Suprapubic skin (tissue), 4 donors: ENCODE data around the gene RERE. TPM values are rescaled to one million over a fixed set of nuclear protein-coding genes. Genes with fewer than 3 reads are reported as not detected.
"Not testable (repeated sequence)": the region's sequence is repeated elsewhere in the genome, so short reads cannot be mapped to it uniquely, and the experiment has no call there.

Experiments
- DNase-seq, 2 donors: peaks; one replicate each; pipeline ENCODE4 v3.0.0-alpha.2; 2019; ENCODE audit warnings: low spot score in 2 of 2
- H3K27ac ChIP-seq: fragments of 200-600 bp; sonication (generic); one replicate; pipeline ENCODE4 v1.5.1; 2019
- H3K27me3 ChIP-seq: fragments of 200-600 bp; sonication (generic); one replicate; pipeline ENCODE4 v1.5.1; 2019
- H3K36me3 ChIP-seq: fragments of 200-600 bp; sonication (generic); one replicate; pipeline ENCODE4 v1.5.1; 2019
- H3K4me1 ChIP-seq: fragments of 200-600 bp; sonication (generic); one replicate; pipeline ENCODE4 v1.5.1; 2019
- H3K4me3 ChIP-seq: fragments of 200-600 bp; sonication (generic); one replicate; pipeline ENCODE4 v1.5.1; 2019; ENCODE audit warnings: mild to moderate bottlenecking
- H3K9me3 ChIP-seq: fragments of 200-600 bp; sonication (generic); one replicate; pipeline ENCODE4 v1.5.1; 2019
- EP300 ChIP-seq: sonication (generic); formaldehyde crosslinking; IDR thresholded peaks from one replicate; pipeline ENCODE4 v1.6.1; 2017; ENCODE audit warnings: antibody characterized with exemption
- POLR2A ChIP-seq, 2 donors: fragments of 450-650 bp; IDR thresholded peaks; one replicate each; pipeline ENCODE4 v1.6.1; 2017; ENCODE audit warnings: antibody characterized with exemption in 2 of 2, mild to moderate bottlenecking in 2 of 2, moderate library complexity in 2 of 2
- POLR2AphosphoS5 ChIP-seq, 3 donors: sonication (generic); formaldehyde crosslinking; IDR thresholded peaks; one replicate each; pipeline ENCODE4 v1.6.1; 2017; ENCODE audit warnings: antibody characterized with exemption in 3 of 3
- WGBS: methylation state at CpG from one replicate; pipeline ENCODE4 v1.1.5; 2018; 5-methylcytosine and 5-hydroxymethylcytosine counted together
- total RNA-seq, 4 donors: library from RNA; depleted of rRNA; stranded (reverse); fragments of >200 nt; gene quantifications; one replicate each; pipeline ENCODE4 v1.1.0, GENCODE V29; 2016
- TF ChIP-seq, protein P1 (sequence below), 2 donors: fragments of 200-600 bp in 1 of 2; fragments of 450-650 bp in 1 of 2; sonication (generic) in 1 of 2; IDR thresholded peaks; one replicate each; pipeline ENCODE4 v1.5.1; 2016 to 2019; ENCODE audit warnings: antibody characterized with exemption in 2 of 2, mild to moderate bottlenecking in 1 of 2, moderate library complexity in 1 of 2

The RERE gene
- total RNA-seq, 4 donors from 2014 or later = 43.4 to 113 (median 83.3) TPM

DNA sequence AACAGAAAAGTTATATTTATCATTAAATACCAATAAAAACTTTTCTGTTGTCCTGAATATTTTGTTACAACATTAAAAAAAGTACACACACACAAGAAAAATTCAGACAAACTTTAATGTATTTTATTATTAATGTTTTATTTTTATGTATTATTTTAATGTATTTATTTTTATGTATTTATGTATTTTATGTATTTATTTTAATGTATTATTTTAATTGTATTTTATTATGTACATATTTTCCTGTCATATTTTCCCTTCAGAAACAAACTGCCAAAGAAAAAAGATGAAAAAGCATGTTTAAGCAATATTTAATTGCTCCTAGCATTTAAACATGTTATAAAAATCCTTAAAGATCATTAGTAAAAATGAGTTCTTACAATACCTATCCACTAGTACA lies 222.1 kb downstream of the RERE start:
- DNase-seq = no peak
- Histone ChIP-seq H3K4me3 (no peak overlapping the region), H3K9me3 (no peaks in the 10 kb centered on the region), H3K4me1 (peaks cover 14% of the 10 kb centered on the region), H3K27me3 (no peaks in the 10 kb centered on the region), H3K36me3 (no peaks in the 10 kb centered on the region), H3K27ac (no peak overlapping the region)
- TF ChIP-seq, protein P1, sequence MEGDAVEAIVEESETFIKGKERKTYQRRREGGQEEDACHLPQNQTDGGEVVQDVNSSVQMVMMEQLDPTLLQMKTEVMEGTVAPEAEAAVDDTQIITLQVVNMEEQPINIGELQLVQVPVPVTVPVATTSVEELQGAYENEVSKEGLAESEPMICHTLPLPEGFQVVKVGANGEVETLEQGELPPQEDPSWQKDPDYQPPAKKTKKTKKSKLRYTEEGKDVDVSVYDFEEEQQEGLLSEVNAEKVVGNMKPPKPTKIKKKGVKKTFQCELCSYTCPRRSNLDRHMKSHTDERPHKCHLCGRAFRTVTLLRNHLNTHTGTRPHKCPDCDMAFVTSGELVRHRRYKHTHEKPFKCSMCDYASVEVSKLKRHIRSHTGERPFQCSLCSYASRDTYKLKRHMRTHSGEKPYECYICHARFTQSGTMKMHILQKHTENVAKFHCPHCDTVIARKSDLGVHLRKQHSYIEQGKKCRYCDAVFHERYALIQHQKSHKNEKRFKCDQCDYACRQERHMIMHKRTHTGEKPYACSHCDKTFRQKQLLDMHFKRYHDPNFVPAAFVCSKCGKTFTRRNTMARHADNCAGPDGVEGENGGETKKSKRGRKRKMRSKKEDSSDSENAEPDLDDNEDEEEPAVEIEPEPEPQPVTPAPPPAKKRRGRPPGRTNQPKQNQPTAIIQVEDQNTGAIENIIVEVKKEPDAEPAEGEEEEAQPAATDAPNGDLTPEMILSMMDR (IDR thresholded peaks at IDR 0.05) = no peak
- no peak for TF ChIP-seq POLR2AphosphoS5 (IDR thresholded peaks at IDR 0.05)
- TF ChIP-seq POLR2A (IDR thresholded peaks at IDR 0.05) = no peak
- no peak for TF ChIP-seq EP300

GRCh38 chr1:8593292-8593691 lies 224.1 kb downstream of the RERE start:
- not testable (repeated sequence) for H3K4me3 ChIP-seq, H3K9me3 ChIP-seq, H3K27ac ChIP-seq, H3K27me3 ChIP-seq, H3K36me3 ChIP-seq, DNase-seq
- peaks cover 16% of the 10 kb centered on the region for H3K4me1 ChIP-seq
- WGBS = 94% methylated on average over 3 of the region's 3 CpGs

DNA sequence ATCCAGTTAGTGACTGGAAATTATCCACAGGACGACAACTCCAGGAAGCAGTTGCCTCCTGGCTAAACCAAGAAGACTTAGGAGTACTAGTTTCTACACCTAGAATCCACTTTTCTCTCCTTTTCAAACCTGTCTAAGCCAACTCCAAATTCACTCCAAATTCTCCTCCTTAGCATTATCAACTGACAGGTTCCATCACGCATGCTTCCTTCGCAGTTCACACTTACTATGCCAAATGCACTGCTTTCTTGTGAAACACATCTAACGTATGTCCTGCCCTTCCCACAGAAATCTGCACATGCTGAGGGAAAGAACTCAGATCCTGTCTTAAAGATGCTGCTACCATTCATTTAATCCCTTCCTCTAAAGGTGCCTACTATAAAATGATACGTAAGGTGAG lies 225.9 kb downstream of the RERE start:
- Histone ChIP-seq H3K4me1 (peaks cover 16% of the 10 kb centered on the region), H3K27ac (no peak overlapping the region)
- WGBS = 65% methylated on average over 5 of the region's 5 CpGs

DNA sequence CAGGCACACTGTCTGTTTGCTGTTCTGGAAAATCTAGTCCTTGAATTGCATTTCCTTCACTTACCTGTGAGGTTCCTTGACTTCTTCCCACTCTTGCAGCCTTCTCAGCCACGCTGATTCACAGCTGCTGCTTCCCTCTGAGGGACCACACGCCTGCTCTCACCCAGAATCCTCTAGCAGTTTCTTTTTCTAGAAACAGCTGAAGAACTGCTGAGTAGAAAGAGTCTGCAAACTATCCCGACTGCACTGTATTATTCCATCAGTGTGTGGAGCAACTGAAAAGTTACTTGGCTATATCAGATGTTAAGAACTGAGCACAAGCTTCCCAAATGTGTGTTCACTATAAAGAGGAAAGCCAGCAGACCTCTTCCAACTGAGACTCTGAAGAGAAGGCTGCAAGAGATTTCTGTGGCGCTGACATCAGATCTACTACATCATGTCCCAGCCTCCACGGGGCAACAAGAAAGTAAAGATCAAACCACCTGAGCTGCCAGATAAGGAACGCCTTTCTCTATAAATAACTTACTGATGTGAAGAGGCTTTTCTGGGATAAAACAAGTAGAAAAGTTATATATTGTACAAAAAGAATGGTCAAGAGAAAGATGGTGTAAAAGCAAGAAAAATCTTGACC lies 226.6 kb downstream of the RERE start:
- Histone ChIP-seq H3K36me3 (no peaks in the 10 kb centered on the region), H3K27ac (no peak overlapping the region), H3K4me1 (peaks cover 16% of the 10 kb centered on the region), H3K9me3 (no peaks in the 10 kb centered on the region), H3K4me3 (no peak overlapping the region), H3K27me3 (no peaks in the 10 kb centered on the region)
- TF ChIP-seq POLR2AphosphoS5 (IDR thresholded peaks at IDR 0.05) = no peak
- no peak for TF ChIP-seq POLR2A (IDR thresholded peaks at IDR 0.05)
- TF ChIP-seq EP300 = no peak
- TF ChIP-seq, protein P1 (IDR thresholded peaks at IDR 0.05) = no peak
- WGBS = 36% methylated on average over 6 of the region's 6 CpGs
- DNase-seq = no peak

More for the DNA sequence above, 225.9 kb downstream of the RERE start:
- no peak overlapping the region for H3K4me3 ChIP-seq
- no peaks in the 10 kb centered on the region for H3K36me3 ChIP-seq
- H3K27me3 ChIP-seq = no peaks in the 10 kb centered on the region
- H3K9me3 ChIP-seq = no peaks in the 10 kb centered on the region
- no peak for DNase-seq
- no peak for TF ChIP-seq POLR2A (IDR thresholded peaks at IDR 0.05)
- TF ChIP-seq EP300 = no peak
- no peak for TF ChIP-seq POLR2AphosphoS5 (IDR thresholded peaks at IDR 0.05)
- TF ChIP-seq, protein P1 (IDR thresholded peaks at IDR 0.05) = no peak

- no peaks in the 10 kb centered on the region for H3K27me3 ChIP-seq
- DNase-seq = no peak
- peaks cover 16% of the 10 kb centered on the region for H3K4me1 ChIP-seq
- TF ChIP-seq POLR2A (IDR thresholded peaks at IDR 0.05) (no peak), POLR2AphosphoS5 (IDR thresholded peaks at IDR 0.05) (no peak), EP300 (no peak)
- TF ChIP-seq, protein P1 (IDR thresholded peaks at IDR 0.05) = no peak
- 78% methylated on average over 4 of the region's 4 CpGs for WGBS
- no peak overlapping the region for H3K4me3 ChIP-seq
- H3K27ac ChIP-seq = no peak overlapping the region
- no peaks in the 10 kb centered on the region for H3K36me3 ChIP-seq
- no peaks in the 10 kb centered on the region for H3K9me3 ChIP-seq
Observed at GRCh38 chr1:8589571-8589970, 227.9 kb downstream of the RERE start.

GRCh38 chr1:8587784-8588183 lies 229.7 kb downstream of the RERE start:
- no peak overlapping the region for H3K27ac ChIP-seq
- no peaks in the 10 kb centered on the region for H3K36me3 ChIP-seq
- no peaks in the 10 kb centered on the region for H3K9me3 ChIP-seq
- DNase-seq = no peak
- H3K4me3 ChIP-seq = no peak overlapping the region
- peaks cover 16% of the 10 kb centered on the region for H3K4me1 ChIP-seq
- TF ChIP-seq, protein P1 (IDR thresholded peaks at IDR 0.05) = no peak
- TF ChIP-seq EP300 (no peak), POLR2AphosphoS5 (IDR thresholded peaks at IDR 0.05) (no peak), POLR2A (IDR thresholded peaks at IDR 0.05) (no peak)
- WGBS = 56% methylated on average over 4 of the region's 5 CpGs
- H3K27me3 ChIP-seq = no peaks in the 10 kb centered on the region
